HCT116 (cell line): ENCODE results near the gene IRF3.

ENCODE experiments used
- EGR1 ChIP-seq: IDR thresholded peaks from 2 replicates; pipeline ENCODE4 v1.6.1; 2012; ENCODE audit warnings: low read depth
- POLR2AphosphoS5 ChIP-seq: IDR thresholded peaks from 2 replicates; pipeline ENCODE4 v1.6.1; 2011; ENCODE audit warnings: mild to moderate bottlenecking, low read depth, low read length, moderate library complexity
- YY1 ChIP-seq: IDR thresholded peaks from 2 replicates; pipeline ENCODE4 v1.6.1; 2011; ENCODE audit warnings: low read length, low read depth, moderate library complexity, mild to moderate bottlenecking; ENCODE audit not compliant: insufficient replicate concordance; ENCODE audit errors: extremely low read depth
- TF ChIP-seq, protein P1 (sequence below), 3 experiments: fragments of 200-600 bp in 1 of 3; sonication (generic) in 1 of 3; IDR thresholded peaks in 2 of 3; conservative IDR thresholded peaks in 1 of 3; 2 replicates each; pipeline ENCODE4 v1.5.1; 2012 to 2017; ENCODE audit warnings: low read depth in 2 of 3, low read length in 2 of 3, antibody characterized with exemption in 1 of 3, borderline replicate concordance in 1 of 3, control low read depth in 1 of 3, mild to moderate bottlenecking in 1 of 3, mixed read lengths in 1 of 3, mixed run types in 1 of 3, moderate library complexity in 1 of 3; ENCODE audit not compliant: insufficient read depth in 1 of 3
- TF ChIP-seq, protein P2 (sequence below): IDR thresholded peaks from 2 replicates; pipeline ENCODE4 v1.6.1; 2012
- TF ChIP-seq, protein P3 (sequence below): IDR thresholded peaks from 2 replicates; pipeline ENCODE4 v1.6.1; 2012; ENCODE audit warnings: low read depth

DNA sequence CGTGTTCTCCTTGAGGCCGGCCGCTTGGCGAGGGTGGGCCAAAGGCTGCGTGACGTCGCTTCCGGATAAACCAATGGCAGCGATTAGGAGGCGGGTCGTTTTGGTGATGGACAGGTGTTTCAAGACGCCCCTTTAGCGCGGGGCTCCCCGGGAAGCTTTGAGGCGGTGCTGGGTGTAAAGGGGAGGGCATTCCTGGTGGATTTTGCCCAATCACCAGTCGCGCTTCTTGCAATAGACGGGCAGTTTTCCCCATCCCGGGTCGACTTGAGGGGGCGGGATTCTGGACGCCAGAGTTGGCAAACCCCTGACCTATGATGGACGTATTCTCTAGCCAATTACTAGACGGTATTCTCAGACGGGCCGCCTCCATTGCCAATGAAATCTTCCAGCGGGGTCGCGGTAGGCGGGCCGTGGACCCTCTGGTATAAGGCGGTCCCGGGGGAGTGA lies 11.2 kb upstream of the IRF3 start:
- TF ChIP-seq YY1 (no peak), POLR2AphosphoS5 (no peak), EGR1 (0 out of 2 replicates have a peak, but pooled peaks have one; percentile 72)
- TF ChIP-seq, protein P1, sequence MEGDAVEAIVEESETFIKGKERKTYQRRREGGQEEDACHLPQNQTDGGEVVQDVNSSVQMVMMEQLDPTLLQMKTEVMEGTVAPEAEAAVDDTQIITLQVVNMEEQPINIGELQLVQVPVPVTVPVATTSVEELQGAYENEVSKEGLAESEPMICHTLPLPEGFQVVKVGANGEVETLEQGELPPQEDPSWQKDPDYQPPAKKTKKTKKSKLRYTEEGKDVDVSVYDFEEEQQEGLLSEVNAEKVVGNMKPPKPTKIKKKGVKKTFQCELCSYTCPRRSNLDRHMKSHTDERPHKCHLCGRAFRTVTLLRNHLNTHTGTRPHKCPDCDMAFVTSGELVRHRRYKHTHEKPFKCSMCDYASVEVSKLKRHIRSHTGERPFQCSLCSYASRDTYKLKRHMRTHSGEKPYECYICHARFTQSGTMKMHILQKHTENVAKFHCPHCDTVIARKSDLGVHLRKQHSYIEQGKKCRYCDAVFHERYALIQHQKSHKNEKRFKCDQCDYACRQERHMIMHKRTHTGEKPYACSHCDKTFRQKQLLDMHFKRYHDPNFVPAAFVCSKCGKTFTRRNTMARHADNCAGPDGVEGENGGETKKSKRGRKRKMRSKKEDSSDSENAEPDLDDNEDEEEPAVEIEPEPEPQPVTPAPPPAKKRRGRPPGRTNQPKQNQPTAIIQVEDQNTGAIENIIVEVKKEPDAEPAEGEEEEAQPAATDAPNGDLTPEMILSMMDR (IDR thresholded peaks at IDR 0.05 in 2 of 3, conservative IDR thresholded peaks at IDR 0.05 in 1 of 3; ENCODE audit: borderline replicate concordance in 1 of 3, insufficient read depth in 1 of 3, low read depth in 2 of 3, low read length in 2 of 3): no peak
- TF ChIP-seq, protein P2, sequence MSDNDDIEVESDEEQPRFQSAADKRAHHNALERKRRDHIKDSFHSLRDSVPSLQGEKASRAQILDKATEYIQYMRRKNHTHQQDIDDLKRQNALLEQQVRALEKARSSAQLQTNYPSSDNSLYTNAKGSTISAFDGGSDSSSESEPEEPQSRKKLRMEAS: no peak
- TF ChIP-seq, protein P3, sequence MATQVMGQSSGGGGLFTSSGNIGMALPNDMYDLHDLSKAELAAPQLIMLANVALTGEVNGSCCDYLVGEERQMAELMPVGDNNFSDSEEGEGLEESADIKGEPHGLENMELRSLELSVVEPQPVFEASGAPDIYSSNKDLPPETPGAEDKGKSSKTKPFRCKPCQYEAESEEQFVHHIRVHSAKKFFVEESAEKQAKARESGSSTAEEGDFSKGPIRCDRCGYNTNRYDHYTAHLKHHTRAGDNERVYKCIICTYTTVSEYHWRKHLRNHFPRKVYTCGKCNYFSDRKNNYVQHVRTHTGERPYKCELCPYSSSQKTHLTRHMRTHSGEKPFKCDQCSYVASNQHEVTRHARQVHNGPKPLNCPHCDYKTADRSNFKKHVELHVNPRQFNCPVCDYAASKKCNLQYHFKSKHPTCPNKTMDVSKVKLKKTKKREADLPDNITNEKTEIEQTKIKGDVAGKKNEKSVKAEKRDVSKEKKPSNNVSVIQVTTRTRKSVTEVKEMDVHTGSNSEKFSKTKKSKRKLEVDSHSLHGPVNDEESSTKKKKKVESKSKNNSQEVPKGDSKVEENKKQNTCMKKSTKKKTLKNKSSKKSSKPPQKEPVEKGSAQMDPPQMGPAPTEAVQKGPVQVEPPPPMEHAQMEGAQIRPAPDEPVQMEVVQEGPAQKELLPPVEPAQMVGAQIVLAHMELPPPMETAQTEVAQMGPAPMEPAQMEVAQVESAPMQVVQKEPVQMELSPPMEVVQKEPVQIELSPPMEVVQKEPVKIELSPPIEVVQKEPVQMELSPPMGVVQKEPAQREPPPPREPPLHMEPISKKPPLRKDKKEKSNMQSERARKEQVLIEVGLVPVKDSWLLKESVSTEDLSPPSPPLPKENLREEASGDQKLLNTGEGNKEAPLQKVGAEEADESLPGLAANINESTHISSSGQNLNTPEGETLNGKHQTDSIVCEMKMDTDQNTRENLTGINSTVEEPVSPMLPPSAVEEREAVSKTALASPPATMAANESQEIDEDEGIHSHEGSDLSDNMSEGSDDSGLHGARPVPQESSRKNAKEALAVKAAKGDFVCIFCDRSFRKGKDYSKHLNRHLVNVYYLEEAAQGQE: no peak
